Measurements from ENCODE around the gene RNF148. TPM values are rescaled to one million over a fixed set of nuclear protein-coding genes. Genes with fewer than 3 reads are reported as not detected.

Gene RNF148
- polyA plus RNA-seq (2013), result not detected in 2 replicates

GRCh38 chr7:122702872-122703510 lies at the start of gene RNF148:
Gene RNF148, minus strand, starts transcription at chr7:122702922. Its CDS starts 172 bp downstream, at chr7:122702750.
- no peaks in the 10 kb centered on the region for H3K79me1 ChIP-seq (ENCODE audit: low read length)
- H3K9ac ChIP-seq (ENCODE audit: low read length), result no peak within 1 kb of the TSS
- H3K4ac ChIP-seq (ENCODE audit: low read depth, low read length), result no peak within 1 kb of the TSS
- H2BK12ac ChIP-seq (ENCODE audit: low read length), result no peak within 1 kb of the TSS
- H4K91ac ChIP-seq (ENCODE audit: low read depth, low read length), result no peak within 1 kb of the TSS
- H3K36me3 ChIP-seq (ENCODE audit: control insufficient read depth in 1 of 2, insufficient read depth in 2 of 2, low read length in 2 of 2), result no peaks in the 10 kb centered on the region
- H3K18ac ChIP-seq (ENCODE audit: low read length), result no peak within 1 kb of the TSS
- H3K14ac ChIP-seq (ENCODE audit: low read length), result no peak within 1 kb of the TSS
- H2AK5ac ChIP-seq (ENCODE audit: low read length), result no peak within 1 kb of the TSS
- no peak within 1 kb of the TSS for H3K4me2 ChIP-seq (ENCODE audit: low read length)
- H3K4me1 ChIP-seq (ENCODE audit: control insufficient read depth in 1 of 2, insufficient read depth in 2 of 2, low read length in 2 of 2), result no peaks in the 10 kb centered on the region
- no peak within 1 kb of the TSS for H4K8ac ChIP-seq (ENCODE audit: low read depth, low read length)
- H2BK120ac ChIP-seq (ENCODE audit: insufficient read depth, low read length, poor library complexity), result no peak within 1 kb of the TSS
- H4K12ac ChIP-seq (ENCODE audit: low read depth, low read length), result no peak within 1 kb of the TSS
- H3K27ac ChIP-seq (ENCODE audit: low read depth, low read length), result no peak within 1 kb of the TSS
- H2AFZ ChIP-seq (ENCODE audit: insufficient read depth, low read length, poor library complexity), result no peak within 1 kb of the TSS
- DNase-seq, result no peak
- no CpG with 5 or more reads among the region's 1 CpG for WGBS (ENCODE audit: extremely low coverage, insufficient coverage, insufficient read length)
- H3K23ac ChIP-seq (ENCODE audit: low read length), result no peak within 1 kb of the TSS
- no peaks in the 10 kb centered on the region for H3K9me3 ChIP-seq (ENCODE audit: insufficient read depth, low read depth, low read length)
- no peak within 1 kb of the TSS for H2BK5ac ChIP-seq (ENCODE audit: low read depth, low read length, poor library complexity)
- no peaks in the 10 kb centered on the region for H3K79me2 ChIP-seq (ENCODE audit: control insufficient read depth, insufficient read depth, low read length, poor library complexity)
- H3K4me3 ChIP-seq (ENCODE audit: low read depth, low read length), result no peak within 1 kb of the TSS
- H3K27me3 ChIP-seq (ENCODE audit: insufficient read depth, low read length), result no peaks in the 10 kb centered on the region

- Histone ChIP-seq H3K4me2 (ENCODE audit: low read length) (no peak overlapping the region), H3K23ac (ENCODE audit: low read length) (no peak overlapping the region), H4K91ac (ENCODE audit: low read depth, low read length) (no peak overlapping the region), H2BK5ac (ENCODE audit: low read depth, low read length, poor library complexity) (no peak overlapping the region), H2AK5ac (ENCODE audit: low read length) (no peak overlapping the region), H3K79me1 (ENCODE audit: low read length) (no peaks in the 10 kb centered on the region), H2BK120ac (ENCODE audit: insufficient read depth, low read length, poor library complexity) (no peak overlapping the region), H3K4me1 (ENCODE audit: control insufficient read depth in 1 of 2, insufficient read depth in 2 of 2, low read length in 2 of 2) (no peaks in the 10 kb centered on the region), H2AFZ (ENCODE audit: insufficient read depth, low read length, poor library complexity) (no peak overlapping the region), H3K27me3 (ENCODE audit: insufficient read depth, low read length) (no peaks in the 10 kb centered on the region), H3K79me2 (ENCODE audit: control insufficient read depth, insufficient read depth, low read length, poor library complexity) (no peaks in the 10 kb centered on the region), H4K8ac (ENCODE audit: low read depth, low read length) (no peak overlapping the region), H3K27ac (ENCODE audit: low read depth, low read length) (no peak overlapping the region), H3K14ac (ENCODE audit: low read length) (no peak overlapping the region), H3K9ac (ENCODE audit: low read length) (no peak overlapping the region), H3K18ac (ENCODE audit: low read length) (no peak overlapping the region), H3K4me3 (ENCODE audit: low read depth, low read length) (no peak overlapping the region), H3K9me3 (ENCODE audit: insufficient read depth, low read depth, low read length) (no peaks in the 10 kb centered on the region), H3K36me3 (ENCODE audit: control insufficient read depth in 1 of 2, insufficient read depth in 2 of 2, low read length in 2 of 2) (no peaks in the 10 kb centered on the region), H3K4ac (ENCODE audit: low read depth, low read length) (no peak overlapping the region), H2BK12ac (ENCODE audit: low read length) (no peak overlapping the region), H4K12ac (ENCODE audit: low read depth, low read length) (no peak overlapping the region)
- no peak for DNase-seq
- WGBS (ENCODE audit: extremely low coverage, insufficient coverage, insufficient read length), result no CpG with 5 or more reads among the region's 2 CpGs
Observed at GRCh38 chr7:122750389-122750788, 47.7 kb upstream of the RNF148 start.

- Histone ChIP-seq H2BK120ac (ENCODE audit: insufficient read depth, low read length, poor library complexity) (no peak overlapping the region), H3K9ac (ENCODE audit: low read length) (no peak overlapping the region), H2AK5ac (ENCODE audit: low read length) (no peak overlapping the region), H3K4me2 (ENCODE audit: low read length) (no peak overlapping the region), H3K79me2 (ENCODE audit: control insufficient read depth, insufficient read depth, low read length, poor library complexity) (no peaks in the 10 kb centered on the region), H3K23ac (ENCODE audit: low read length) (no peak overlapping the region), H2BK5ac (ENCODE audit: low read depth, low read length, poor library complexity) (no peak overlapping the region), H3K27me3 (ENCODE audit: insufficient read depth, low read length) (no peaks in the 10 kb centered on the region), H4K91ac (ENCODE audit: low read depth, low read length) (no peak overlapping the region), H3K14ac (ENCODE audit: low read length) (no peak overlapping the region), H4K8ac (ENCODE audit: low read depth, low read length) (no peak overlapping the region), H3K9me3 (ENCODE audit: insufficient read depth, low read depth, low read length) (no peaks in the 10 kb centered on the region), H4K12ac (ENCODE audit: low read depth, low read length) (no peak overlapping the region), H3K27ac (ENCODE audit: low read depth, low read length) (no peak overlapping the region), H2BK12ac (ENCODE audit: low read length) (no peak overlapping the region), H3K4ac (ENCODE audit: low read depth, low read length) (no peak overlapping the region), H3K18ac (ENCODE audit: low read length) (no peak overlapping the region), H3K4me1 (ENCODE audit: control insufficient read depth in 1 of 2, insufficient read depth in 2 of 2, low read length in 2 of 2) (no peaks in the 10 kb centered on the region), H3K79me1 (ENCODE audit: low read length) (no peaks in the 10 kb centered on the region), H2AFZ (ENCODE audit: insufficient read depth, low read length, poor library complexity) (no peak overlapping the region), H3K36me3 (ENCODE audit: control insufficient read depth in 1 of 2, insufficient read depth in 2 of 2, low read length in 2 of 2) (no peaks in the 10 kb centered on the region), H3K4me3 (ENCODE audit: low read depth, low read length) (no peak overlapping the region)
- WGBS (ENCODE audit: extremely low coverage, insufficient coverage, insufficient read length), result no CpG with 5 or more reads among the region's 2 CpGs
- DNase-seq, result no peak
Observed at GRCh38 chr7:122748195-122748594, 45.5 kb upstream of the RNF148 start.

- Histone ChIP-seq H3K4me1 (ENCODE audit: control insufficient read depth in 1 of 2, insufficient read depth in 2 of 2, low read length in 2 of 2) (no peaks in the 10 kb centered on the region), H2AK5ac (ENCODE audit: low read length) (no peak overlapping the region), H3K27ac (ENCODE audit: low read depth, low read length) (no peak overlapping the region), H3K79me1 (ENCODE audit: low read length) (no peaks in the 10 kb centered on the region), H2BK5ac (ENCODE audit: low read depth, low read length, poor library complexity) (no peak overlapping the region), H3K18ac (ENCODE audit: low read length) (no peak overlapping the region), H3K9ac (ENCODE audit: low read length) (no peak overlapping the region), H2AFZ (ENCODE audit: insufficient read depth, low read length, poor library complexity) (no peak overlapping the region), H4K12ac (ENCODE audit: low read depth, low read length) (no peak overlapping the region), H3K4me3 (ENCODE audit: low read depth, low read length) (no peak overlapping the region), H3K4ac (ENCODE audit: low read depth, low read length) (no peak overlapping the region), H3K79me2 (ENCODE audit: control insufficient read depth, insufficient read depth, low read length, poor library complexity) (no peaks in the 10 kb centered on the region), H3K14ac (ENCODE audit: low read length) (no peak overlapping the region), H3K23ac (ENCODE audit: low read length) (no peak overlapping the region), H2BK120ac (ENCODE audit: insufficient read depth, low read length, poor library complexity) (no peak overlapping the region), H4K91ac (ENCODE audit: low read depth, low read length) (no peak overlapping the region), H3K9me3 (ENCODE audit: insufficient read depth, low read depth, low read length) (no peaks in the 10 kb centered on the region), H3K36me3 (ENCODE audit: control insufficient read depth in 1 of 2, insufficient read depth in 2 of 2, low read length in 2 of 2) (no peaks in the 10 kb centered on the region), H2BK12ac (ENCODE audit: low read length) (no peak overlapping the region), H3K27me3 (ENCODE audit: insufficient read depth, low read length) (no peaks in the 10 kb centered on the region), H3K4me2 (ENCODE audit: low read length) (no peak overlapping the region), H4K8ac (ENCODE audit: low read depth, low read length) (no peak overlapping the region)
- no peak for DNase-seq
- WGBS (ENCODE audit: extremely low coverage, insufficient coverage, insufficient read length), result no CpG with 5 or more reads among the region's 2 CpGs
Observed at GRCh38 chr7:122746948-122747347, 44.2 kb upstream of the RNF148 start.

All from trophoblast cell (in vitro differentiated cells and primary cell).